ENCODE results near the gene RASGEF1C.

The RASGEF1C gene

GRCh38 chr5:180215783-180216630, 7.0 kb upstream of the RASGEF1C start:
- TF ChIP-seq POLR2A (IDR thresholded peaks at IDR 0.05; ENCODE audit: low read length) = no peak
- no peak for TF ChIP-seq GATA1 (IDR thresholded peaks at IDR 0.05; ENCODE audit: low read depth, low read length)
- no peak for DNase-seq

- no peak for DNase-seq
- no peak for TF ChIP-seq POLR2A (IDR thresholded peaks at IDR 0.05; ENCODE audit: low read length)
- TF ChIP-seq GATA1 (IDR thresholded peaks at IDR 0.05; ENCODE audit: low read depth, low read length) = no peak
Observed at GRCh38 chr5:180214870-180215770, 6.1 kb upstream of the RASGEF1C start.

- TF ChIP-seq GATA1 (IDR thresholded peaks at IDR 0.05; ENCODE audit: low read depth, low read length) (no peak), POLR2A (IDR thresholded peaks at IDR 0.05; ENCODE audit: low read length) (no peak)
Observed at GRCh38 chr5:180213657-180214207, 4.7 kb upstream of the RASGEF1C start.

GRCh38 chr5:180213256-180213600, 4.2 kb upstream of the RASGEF1C start:
- TF ChIP-seq POLR2A (IDR thresholded peaks at IDR 0.05; ENCODE audit: low read length) (no peak), GATA1 (IDR thresholded peaks at IDR 0.05; ENCODE audit: low read depth, low read length) (no peak)

More at GRCh38 chr5:180213657-180214207, 4.7 kb upstream of the RASGEF1C start:
- DNase-seq = no peak

GRCh38 chr5:180212363-180213255, 3.6 kb upstream of the RASGEF1C start:
- TF ChIP-seq POLR2A (IDR thresholded peaks at IDR 0.05; ENCODE audit: low read length) = no peak
- TF ChIP-seq GATA1 (IDR thresholded peaks at IDR 0.05; ENCODE audit: low read depth, low read length) = no peak
- DNase-seq = no peak

More at GRCh38 chr5:180213256-180213600, 4.2 kb upstream of the RASGEF1C start:
- DNase-seq = no peak

- TF ChIP-seq POLR2A (IDR thresholded peaks at IDR 0.05; ENCODE audit: low read length) (no peak), GATA1 (IDR thresholded peaks at IDR 0.05; ENCODE audit: low read depth, low read length) (no peak)
- no peak for DNase-seq
Observed at GRCh38 chr5:180211761-180212035, 2.7 kb upstream of the RASGEF1C start.

- no peak for TF ChIP-seq POLR2A (IDR thresholded peaks at IDR 0.05; ENCODE audit: low read length)
- TF ChIP-seq GATA1 (IDR thresholded peaks at IDR 0.05; ENCODE audit: low read depth, low read length) = no peak
- no peak for DNase-seq
Observed at GRCh38 chr5:180210961-180211760, 2.1 kb upstream of the RASGEF1C start.

GRCh38 chr5:180210077-180210476, 1.1 kb upstream of the RASGEF1C start:
- peak in 1 of 2 experiments; percentile 11 for DNase-seq

DNA sequence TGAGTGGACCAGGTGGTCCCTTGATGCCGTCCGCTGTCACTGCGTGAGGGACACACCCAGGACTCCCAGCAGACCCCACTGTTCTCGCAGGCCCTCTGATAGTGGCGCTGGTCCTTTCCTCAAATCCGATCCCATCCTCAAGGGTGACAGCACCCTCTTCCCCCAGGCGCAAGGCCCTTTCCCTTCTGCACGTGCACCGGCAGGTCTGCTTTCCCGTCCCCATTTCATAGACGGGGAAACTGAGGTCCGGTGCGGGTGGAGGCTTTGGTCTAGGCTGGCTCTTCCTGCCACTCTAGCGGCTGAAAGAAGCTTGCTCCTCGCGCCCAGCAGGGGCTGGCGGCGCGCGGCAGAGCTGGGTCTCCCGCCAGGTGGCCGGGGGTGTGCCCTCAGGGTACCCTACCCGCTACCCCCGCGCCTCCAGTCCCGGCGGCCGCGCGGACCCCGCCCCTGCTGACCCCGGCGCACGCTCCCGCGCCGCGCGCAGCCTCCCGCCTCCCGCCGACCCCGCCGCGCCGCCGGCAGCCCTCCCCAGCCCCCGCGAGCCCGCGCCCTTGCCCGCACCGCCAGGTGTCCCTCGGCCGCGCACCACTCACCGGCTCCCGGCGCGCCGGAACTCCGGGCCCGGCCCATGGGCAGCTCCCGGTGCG, 453 bp downstream of the RASGEF1C start:
- TF ChIP-seq POLR2A (IDR thresholded peaks at IDR 0.05; ENCODE audit: low read length) (no peak), GATA1 (IDR thresholded peaks at IDR 0.05; ENCODE audit: low read depth, low read length) (no peak)
- peak in 1 of 2 experiments; percentile 28 for DNase-seq

- DNase-seq = no peak
- TF ChIP-seq POLR2A (IDR thresholded peaks at IDR 0.05; ENCODE audit: low read length) (no peak), GATA1 (IDR thresholded peaks at IDR 0.05; ENCODE audit: low read depth, low read length) (no peak)
Observed at GRCh38 chr5:180208038-180208434, 975 bp downstream of the RASGEF1C start.

DNA sequence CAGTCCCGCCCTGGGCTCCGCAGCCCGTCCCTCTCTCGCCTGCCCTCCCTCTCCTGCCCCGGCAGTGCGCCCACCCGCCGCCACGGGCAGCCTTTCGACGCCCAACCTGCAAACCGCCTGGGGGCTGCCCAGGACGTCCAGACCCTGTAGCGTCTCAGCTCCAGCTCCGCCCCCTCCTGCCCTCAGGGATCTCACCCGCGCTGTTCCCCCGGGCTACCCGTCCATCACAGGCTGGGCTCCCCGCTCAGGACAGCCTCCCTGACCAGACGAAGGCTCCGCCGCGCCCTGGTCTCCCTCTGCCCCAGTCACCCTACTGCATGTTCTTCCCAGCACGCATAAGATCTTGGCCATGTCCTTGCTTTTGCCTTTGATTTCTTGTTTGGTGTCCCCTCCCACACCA, 1.4 kb downstream of the RASGEF1C start:
- no peak for DNase-seq
- no peak for TF ChIP-seq POLR2A (IDR thresholded peaks at IDR 0.05; ENCODE audit: low read length)
- no peak for TF ChIP-seq GATA1 (IDR thresholded peaks at IDR 0.05; ENCODE audit: low read depth, low read length)

GRCh38 chr5:180206993-180207392, 2.0 kb downstream of the RASGEF1C start:
- TF ChIP-seq GATA1 (IDR thresholded peaks at IDR 0.05; ENCODE audit: low read depth, low read length) (no peak), POLR2A (IDR thresholded peaks at IDR 0.05; ENCODE audit: low read length) (no peak)
- no peak for DNase-seq

Measured in erythroblast (primary cell).